MCF 10A (cell line): Measurements from ENCODE around the gene TUBA1C. TPM values are rescaled to one million over a fixed set of nuclear protein-coding genes. Genes with fewer than 3 reads are reported as not detected.

Source experiments
- BruUV-seq: library from RNA; stranded (reverse); fragments of 400-500 nt; replicated peaks from 2 replicates; lab custom pipeline; 2021; lab: Mats Ljungman, UMichigan
- CTCF ChIA-PET: fragments of 300-600 bp; sonication (Branson Sonifier 250); formaldehyde crosslinking; extraction: SDS; loops from one replicate; lab custom pipeline; 2021; ENCODE audit warnings: antibody characterized with exemption, inconsistent platforms; lab: Yijun Ruan, JAX
- POLR2A ChIA-PET: fragments of 300-600, 350-650 bp; sonication (Branson Sonifier 250); formaldehyde crosslinking; extraction: SDS; loops from one replicate; lab custom pipeline; 2020; ENCODE audit warnings: antibody characterized with exemption, inconsistent platforms; lab: Yijun Ruan, JAX
- DNase-seq: peaks from one replicate; pipeline ENCODE4 v3.0.0-alpha.2; 2018; ENCODE audit not compliant: unreplicated experiment
- H3K27ac Mint-ChIP-seq: one replicate; pipeline ENCODE4 v1.8.0; 2022; ENCODE audit warnings: mild to moderate bottlenecking, low read depth, mixed read lengths; ENCODE audit not compliant: unreplicated experiment
- H3K27me3 Mint-ChIP-seq: one replicate; pipeline ENCODE4 v1.8.0; 2022; ENCODE audit warnings: mixed read lengths; ENCODE audit not compliant: insufficient read depth, unreplicated experiment
- H3K36me3 Mint-ChIP-seq: one replicate; pipeline ENCODE4 v1.8.0; 2022; ENCODE audit warnings: mild to moderate bottlenecking, moderate library complexity, mixed read lengths; ENCODE audit not compliant: insufficient read depth, unreplicated experiment
- H3K4me1 Mint-ChIP-seq: one replicate; pipeline ENCODE4 v1.8.0; 2022; ENCODE audit warnings: mixed read lengths; ENCODE audit not compliant: insufficient read depth, unreplicated experiment
- H3K4me3 Mint-ChIP-seq: one replicate; pipeline ENCODE4 v1.8.0; 2022; ENCODE audit warnings: mild to moderate bottlenecking, moderate library complexity, mixed read lengths; ENCODE audit not compliant: unreplicated experiment
- H3K9me3 Mint-ChIP-seq: one replicate; pipeline ENCODE4 v1.8.0; 2022; ENCODE audit warnings: mixed read lengths; ENCODE audit not compliant: unreplicated experiment
- CTCF ChIP-seq: fragments of 200-600 bp; IDR thresholded peaks from one replicate; pipeline ENCODE4 v1.8.0; 2022; ENCODE audit warnings: antibody characterized with exemption, mild to moderate bottlenecking; ENCODE audit not compliant: unreplicated experiment
- intact Hi-C: fragments of 100-400 bp; cut with micrococcal nuclease; formaldehyde crosslinking; loops from 2 replicates; pipeline ENCODE4 v1.14.1; 2022
- total RNA-seq: library from RNA; stranded (reverse); gene quantifications from 2 replicates; pipeline ENCODE4 v1.2.3, GENCODE V29; 2022

TUBA1C gene
- total RNA-seq, 1 experiment from 2014 or later: 303 TPM

GRCh38 chr12:49273726-49274395 lies 9.0 kb downstream of the TUBA1C start:
- Mint-ChIP-seq H3K36me3 (peaks cover 61% of the 10 kb centered on the region), H3K27me3 (no peaks in the 10 kb centered on the region), H3K27ac (no peak overlapping the region), H3K4me3 (no peak overlapping the region), H3K4me1 (peaks cover 29% of the 10 kb centered on the region), H3K9me3 (no peaks in the 10 kb centered on the region)
- ChIA-PET CTCF (interaction anchor here (0.7 to 1.8 kb wide), 5 partner anchors 10 to 83 kb away, joined by 3 to 7 read pairs (median 3); no protein-coding TSS in a partner anchor), POLR2A (interaction anchor here (0.9 to 1.5 kb wide), 2 partner anchors 9 to 10 kb away, joined by 3 read pairs; no protein-coding TSS in a partner anchor)
- BruUV-seq: no TSS peak
- no peak for DNase-seq
- no peak for TF ChIP-seq CTCF
- intact Hi-C loops: no loop called here

- CTCF ChIA-PET: interaction anchor here (0.6 to 2.5 kb wide), 3 partner anchors 15 to 85 kb away, joined by 3 to 11 read pairs (median 7); no protein-coding TSS in a partner anchor
- peak overlapping the region; percentile 37 for H3K27ac Mint-ChIP-seq
Observed at GRCh38 chr12:49274396-49275069, 9.7 kb downstream of the TUBA1C start.

GRCh38 chr12:49276304-49277290 lies 11.7 kb downstream of the TUBA1C start:
- CTCF ChIA-PET: interaction anchor here (0.6 to 2.5 kb wide), 8 partner anchors 9 to 275 kb away, joined by 3 to 11 read pairs (median 4); no protein-coding TSS in a partner anchor
- Mint-ChIP-seq H3K4me3 (no peak overlapping the region), H3K4me1 (peaks cover 26% of the 10 kb centered on the region), H3K27me3 (no peaks in the 10 kb centered on the region), H3K27ac (no peak overlapping the region), H3K9me3 (no peaks in the 10 kb centered on the region), H3K36me3 (peaks cover 39% of the 10 kb centered on the region)
- no TSS peak for BruUV-seq
- intact Hi-C loops: no loop called here
- POLR2A ChIA-PET: interaction anchor here (1.1 to 2.1 kb wide), 5 partner anchors 8 to 56 kb away, joined by 3 to 10 read pairs (median 5); no protein-coding TSS in a partner anchor
- TF ChIP-seq CTCF: no peak
- peak; percentile 29 for DNase-seq

More at GRCh38 chr12:49274396-49275069, 9.7 kb downstream of the TUBA1C start:
- intact Hi-C loops: no loop called here
- Mint-ChIP-seq H3K9me3 (no peaks in the 10 kb centered on the region), H3K4me3 (no peak overlapping the region), H3K27me3 (no peaks in the 10 kb centered on the region), H3K4me1 (peaks cover 29% of the 10 kb centered on the region), H3K36me3 (peaks cover 54% of the 10 kb centered on the region)
- POLR2A ChIA-PET: interaction anchor here (0.6 to 1.5 kb wide), 4 partner anchors 8 to 1905 kb away, joined by 3 to 4 read pairs (median 3); no protein-coding TSS in a partner anchor
- DNase-seq: no peak
- TF ChIP-seq CTCF: no peak
- no TSS peak for BruUV-seq
